Mesendoderm (in vitro differentiated cells): ENCODE data around the gene SAP30.

ENCODE experiments used
- DNase-seq: peaks from one replicate; pipeline ENCODE4 v3.0.0; 2013
- H2AK5ac ChIP-seq: 2 replicates; pipeline ENCODE4 v1.6.1; 2013; ENCODE audit warnings: low read length, inconsistent platforms
- H2BK120ac ChIP-seq: 2 replicates; pipeline ENCODE4 v1.6.1; 2013; ENCODE audit warnings: low read depth, mild to moderate bottlenecking, low read length, moderate library complexity, mixed read lengths
- H2BK15ac ChIP-seq: replicated peaks from 2 replicates; pipeline ENCODE4 v1.6.1; 2013; ENCODE audit warnings: low read depth, mild to moderate bottlenecking, moderate library complexity
- H2BK5ac ChIP-seq: 2 replicates; pipeline ENCODE4 v1.6.1; 2013; ENCODE audit warnings: low read length, inconsistent platforms
- H3K18ac ChIP-seq: 2 replicates; pipeline ENCODE4 v1.6.1; 2013; ENCODE audit warnings: mild to moderate bottlenecking, low read length, mixed read lengths
- H3K23ac ChIP-seq: one replicate; pipeline ENCODE4 v1.6.1; 2013; ENCODE audit warnings: low read length
- H3K27ac ChIP-seq: 2 replicates; pipeline ENCODE4 v1.5.1; 2013; ENCODE audit warnings: low read depth, mild to moderate bottlenecking, inconsistent platforms, low read length, moderate library complexity
- H3K27me3 ChIP-seq: 2 replicates; pipeline ENCODE4 v1.6.1; 2013; ENCODE audit warnings: low read length, control low read depth, mild to moderate bottlenecking, inconsistent platforms; ENCODE audit not compliant: insufficient read depth, poor library complexity
- H3K36me3 ChIP-seq: 2 replicates; pipeline ENCODE4 v1.6.1; 2013; ENCODE audit warnings: low read length, inconsistent platforms; ENCODE audit not compliant: control insufficient read depth, insufficient read depth
- H3K4ac ChIP-seq: one replicate; pipeline ENCODE4 v1.6.1; 2013; ENCODE audit warnings: low read depth, mild to moderate bottlenecking, low read length, moderate library complexity
- H3K4me1 ChIP-seq: 2 replicates; pipeline ENCODE4 v1.6.1; 2013; ENCODE audit warnings: low read depth, low read length, inconsistent platforms; ENCODE audit not compliant: control insufficient read depth
- H3K4me2 ChIP-seq: 2 replicates; pipeline ENCODE4 v1.6.1; 2013; ENCODE audit warnings: low read length
- H3K4me3 ChIP-seq: 2 replicates; pipeline ENCODE4 v1.5.1; 2013; ENCODE audit warnings: mild to moderate bottlenecking, low read length
- H3K56ac ChIP-seq: one replicate; pipeline ENCODE4 v1.6.1; 2013; ENCODE audit warnings: low read length
- H3K79me1 ChIP-seq: 2 replicates; pipeline ENCODE4 v1.6.1; 2013; ENCODE audit warnings: low read length, inconsistent platforms
- H3K79me2 ChIP-seq: 2 replicates; pipeline ENCODE4 v1.6.1; 2013; ENCODE audit warnings: mild to moderate bottlenecking, low read length; ENCODE audit not compliant: control insufficient read depth, insufficient read depth
- H3K9ac ChIP-seq: 2 replicates; pipeline ENCODE4 v1.6.1; 2013; ENCODE audit warnings: low read length, inconsistent platforms
- H4K5ac ChIP-seq: one replicate; pipeline ENCODE4 v1.6.1; 2013; ENCODE audit warnings: low read length
- H4K8ac ChIP-seq: one replicate; pipeline ENCODE4 v1.6.1; 2013; ENCODE audit warnings: low read depth, mild to moderate bottlenecking, control low read depth, low read length, moderate library complexity
- WGBS: extraction: QIAGEN DNeasy Blood & Tissue Kit; methylation state at CpG from one replicate; pipeline ENCODE4 v1.1.7; 2013; ENCODE audit warnings: low lambda C conversion rate, missing lambda C conversion rate; ENCODE audit not compliant: insufficient coverage; ENCODE audit errors: extremely low coverage; 5-methylcytosine and 5-hydroxymethylcytosine counted together

SAP30 gene

DNA sequence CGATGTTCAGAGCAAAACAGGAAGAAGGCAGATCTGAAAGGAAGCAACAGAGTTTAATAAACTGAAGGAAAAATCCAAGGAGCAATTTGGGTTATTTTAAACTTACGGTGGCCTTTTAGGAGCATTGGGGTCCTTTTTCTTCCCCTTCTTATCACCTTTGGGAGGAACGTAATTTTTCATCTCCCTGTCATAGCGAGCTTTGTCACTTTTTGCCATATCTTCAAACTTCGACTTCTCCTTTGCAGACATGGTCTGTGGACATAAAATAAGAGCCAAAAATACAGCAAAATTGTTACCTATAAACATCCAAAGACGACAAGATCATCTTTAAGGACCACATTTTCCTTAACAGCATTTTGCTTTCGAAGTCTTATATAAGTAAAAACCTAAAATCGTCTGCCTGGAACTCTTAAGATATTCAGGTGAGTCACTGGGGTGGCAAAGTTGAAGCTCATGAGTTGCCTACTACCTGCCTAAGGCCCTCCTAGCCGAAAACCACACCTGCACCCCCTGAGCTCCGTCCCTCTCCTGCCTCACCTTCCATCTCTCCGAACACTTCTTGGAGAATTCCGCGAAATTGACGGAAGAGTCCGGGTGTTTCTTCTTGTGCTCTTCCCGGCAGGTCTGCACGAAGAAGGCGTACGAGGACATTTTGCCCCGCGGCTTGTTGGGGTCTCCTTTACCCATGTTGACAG is 37.6 kb upstream of the SAP30 start:
- H3K27me3 ChIP-seq = no peaks in the 10 kb centered on the region
- H3K4me2 ChIP-seq = peak overlapping the region; percentile 78
- H3K36me3 ChIP-seq = peaks cover 5% of the 10 kb centered on the region
- H4K8ac ChIP-seq = no peak overlapping the region
- H3K79me2 ChIP-seq = peaks cover 21% of the 10 kb centered on the region
- H3K9ac ChIP-seq = peak overlapping the region; percentile 98
- H3K4me1 ChIP-seq = peaks cover 4% of the 10 kb centered on the region
- H3K27ac ChIP-seq = no peak overlapping the region
- peak overlapping the region; percentile 98 for H3K56ac ChIP-seq
- H3K79me1 ChIP-seq = peaks cover 3% of the 10 kb centered on the region
- H3K4ac ChIP-seq = peak overlapping the region; percentile 100
- H3K4me3 ChIP-seq = peak overlapping the region; percentile 94
- WGBS = no CpG with 5 or more reads among the region's 21 CpGs
- no peak overlapping the region for H2BK5ac ChIP-seq
- no peak overlapping the region for H4K5ac ChIP-seq
- H3K23ac ChIP-seq = peak overlapping the region; percentile 54
- H2AK5ac ChIP-seq = no peak overlapping the region
- peak overlapping the region; percentile 98 for H3K18ac ChIP-seq
- no peak overlapping the region for H2BK15ac ChIP-seq
- DNase-seq = peak; percentile 28
- no peak overlapping the region for H2BK120ac ChIP-seq

GRCh38 chr4:173333658-173334084 is 37.1 kb upstream of the SAP30 start:
- peak overlapping the region; percentile 98 for H3K56ac ChIP-seq
- no peaks in the 10 kb centered on the region for H3K27me3 ChIP-seq
- H3K4me3 ChIP-seq = peak overlapping the region; percentile 94
- H4K8ac ChIP-seq = peak overlapping the region; percentile 29
- peak overlapping the region; percentile 75 for H2BK120ac ChIP-seq
- H2BK5ac ChIP-seq = peak overlapping the region; percentile 90
- peaks cover 3% of the 10 kb centered on the region for H3K36me3 ChIP-seq
- DNase-seq = peak; percentile 42
- no CpG with 5 or more reads among the region's 53 CpGs for WGBS
- peaks cover 21% of the 10 kb centered on the region for H3K79me2 ChIP-seq
- peak overlapping the region; percentile 95 for H3K27ac ChIP-seq
- H3K4ac ChIP-seq = peak overlapping the region; percentile 100
- H2AK5ac ChIP-seq = peak overlapping the region; percentile 27
- H2BK15ac ChIP-seq = no peak overlapping the region
- no peak overlapping the region for H4K5ac ChIP-seq
- peak overlapping the region; percentile 54 for H3K23ac ChIP-seq
- H3K4me2 ChIP-seq = peak overlapping the region; percentile 78
- H3K79me1 ChIP-seq = peaks cover 3% of the 10 kb centered on the region
- peak overlapping the region; percentile 98 for H3K9ac ChIP-seq
- peak overlapping the region; percentile 98 for H3K18ac ChIP-seq
- peaks cover 4% of the 10 kb centered on the region for H3K4me1 ChIP-seq

DNA sequence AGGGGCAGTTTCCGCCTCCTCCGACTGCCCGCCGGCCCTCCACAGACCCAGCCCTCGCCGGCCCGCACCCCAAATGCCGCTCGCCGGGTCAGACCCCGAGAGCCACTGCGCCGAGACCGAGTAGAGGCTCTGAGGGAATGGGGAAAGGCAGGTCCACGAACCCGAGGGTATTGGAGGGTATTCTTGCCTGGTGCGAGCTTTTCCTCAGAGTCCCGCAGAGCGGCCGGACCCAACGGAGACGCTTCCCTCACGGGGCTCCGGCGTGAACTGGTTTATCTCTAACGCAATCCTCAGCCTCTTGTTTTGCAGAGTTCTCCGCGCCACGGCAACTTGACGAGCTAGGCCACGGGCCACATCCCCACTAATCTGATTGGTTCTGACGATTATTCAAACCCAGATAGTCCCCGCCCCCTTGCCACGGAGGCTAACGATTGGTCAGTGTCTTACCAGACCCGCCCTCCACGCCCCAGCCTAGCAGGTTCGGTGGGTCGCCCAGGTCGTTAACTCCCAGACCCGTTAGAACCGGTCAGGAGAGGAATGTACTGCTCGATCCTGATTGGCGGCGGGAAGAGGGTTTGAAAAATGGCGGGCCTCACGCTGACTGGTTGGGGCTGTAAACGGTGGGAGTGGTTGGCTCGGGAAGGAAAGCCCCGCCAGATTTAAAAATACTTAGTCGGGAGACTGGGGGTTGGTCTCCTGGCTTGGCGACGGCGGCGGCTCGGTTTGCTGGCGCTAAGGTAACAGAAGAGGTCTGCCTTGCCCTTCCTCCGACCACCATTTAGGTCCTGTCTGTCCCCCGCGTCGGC is 36.5 kb upstream of the SAP30 start, which contains the start of gene HMGB2:
Gene HMGB2 (minus strand): TSS at position 274 of the 806 bp plus-strand sequence. CDS start 709 bp downstream, outside the sequence.
- H3K27me3 ChIP-seq = no peaks in the 10 kb centered on the region
- peak within 1 kb of the TSS; percentile 95 for H3K27ac ChIP-seq
- peak within 1 kb of the TSS; percentile 94 for H3K4me3 ChIP-seq
- H2BK15ac ChIP-seq = no peak within 1 kb of the TSS
- H2AK5ac ChIP-seq = peak within 1 kb of the TSS; percentile 27
- peak within 1 kb of the TSS; percentile 98 for H3K9ac ChIP-seq
- no CpG with 5 or more reads among the region's 61 CpGs for WGBS
- H3K23ac ChIP-seq = peak within 1 kb of the TSS; percentile 54
- peak within 1 kb of the TSS; percentile 98 for H3K56ac ChIP-seq
- H3K79me2 ChIP-seq = peaks cover 21% of the 10 kb centered on the region
- peak within 1 kb of the TSS; percentile 78 for H3K4me2 ChIP-seq
- peak within 1 kb of the TSS; percentile 75 for H2BK120ac ChIP-seq
- peak within 1 kb of the TSS; percentile 98 for H3K18ac ChIP-seq
- H3K4ac ChIP-seq = peak within 1 kb of the TSS; percentile 100
- DNase-seq = peak; percentile 100
- H4K8ac ChIP-seq = peak within 1 kb of the TSS; percentile 29
- peak within 1 kb of the TSS; percentile 90 for H2BK5ac ChIP-seq
- peaks cover 3% of the 10 kb centered on the region for H3K36me3 ChIP-seq
- H4K5ac ChIP-seq = no peak within 1 kb of the TSS
- H3K4me1 ChIP-seq = peaks cover 4% of the 10 kb centered on the region
- H3K79me1 ChIP-seq = peaks cover 3% of the 10 kb centered on the region

GRCh38 chr4:173334891-173335752 is 35.6 kb upstream of the SAP30 start:
- Histone ChIP-seq H3K4me1 (peaks cover 4% of the 10 kb centered on the region), H3K27me3 (no peaks in the 10 kb centered on the region), H3K9ac (peak overlapping the region; percentile 94), H3K4me3 (peak overlapping the region; percentile 78), H3K56ac (peak overlapping the region; percentile 97), H2BK15ac (no peak overlapping the region), H3K4ac (peak overlapping the region; percentile 91), H3K4me2 (peak overlapping the region; percentile 80), H3K36me3 (peaks cover 3% of the 10 kb centered on the region), H3K27ac (peak overlapping the region; percentile 94), H2BK120ac (no peak overlapping the region), H3K79me1 (peaks cover 3% of the 10 kb centered on the region), H4K5ac (peak overlapping the region; percentile 1), H3K18ac (peak overlapping the region; percentile 68), H3K23ac (no peak overlapping the region), H2BK5ac (peak overlapping the region; percentile 88), H2AK5ac (no peak overlapping the region), H4K8ac (no peak overlapping the region), H3K79me2 (peaks cover 21% of the 10 kb centered on the region)
- DNase-seq = peak; percentile 96
- no CpG with 5 or more reads among the region's 52 CpGs for WGBS

DNA sequence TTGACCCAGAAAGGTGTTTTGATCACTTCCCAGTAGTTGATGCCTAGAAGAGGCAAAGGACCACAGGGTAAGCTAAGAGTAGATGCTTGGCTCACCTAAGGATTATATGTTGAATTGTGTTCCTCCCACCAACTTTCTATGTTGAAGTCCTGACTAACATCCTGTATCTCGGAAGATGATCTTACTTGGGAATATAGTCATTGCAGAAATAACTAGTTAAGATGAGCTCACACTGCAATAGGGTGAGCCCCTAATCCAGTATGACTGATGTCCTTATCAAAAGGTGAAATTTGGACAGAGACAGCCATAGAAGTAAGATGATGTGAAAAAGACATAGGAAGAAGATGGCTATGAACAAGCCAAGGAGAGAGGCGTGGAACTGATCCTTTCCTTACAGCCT is 33.3 kb upstream of the SAP30 start:
- Histone ChIP-seq H2BK15ac (no peak overlapping the region), H2AK5ac (no peak overlapping the region), H2BK5ac (no peak overlapping the region), H3K23ac (no peak overlapping the region), H3K79me2 (peaks cover 15% of the 10 kb centered on the region), H3K18ac (no peak overlapping the region), H3K9ac (no peak overlapping the region), H3K4me2 (no peak overlapping the region), H3K4me1 (peaks cover 2% of the 10 kb centered on the region), H3K56ac (no peak overlapping the region), H3K27me3 (no peaks in the 10 kb centered on the region), H3K79me1 (no peaks in the 10 kb centered on the region), H3K4ac (no peak overlapping the region), H3K27ac (no peak overlapping the region), H4K8ac (no peak overlapping the region), H3K36me3 (peaks cover 2% of the 10 kb centered on the region), H3K4me3 (no peak overlapping the region), H4K5ac (no peak overlapping the region), H2BK120ac (no peak overlapping the region)
- WGBS = no CpG with 5 or more reads among the region's 2 CpGs
- DNase-seq = no peak
